PC-9 (cell line): Measurements from ENCODE around the gene PPIL4. TPM values are rescaled to one million over a fixed set of nuclear protein-coding genes. Genes with fewer than 3 reads are reported as not detected.
"Not testable (repeated sequence)": the region's sequence is repeated elsewhere in the genome, so short reads cannot be mapped to it uniquely, and the experiment has no call there.

Experiments
- BruUV-seq: library from RNA; stranded (reverse); fragments of 400-500 nt; replicated peaks from 2 replicates; lab custom pipeline; 2021; lab: Mats Ljungman, UMichigan
- CTCF ChIA-PET: fragments of 300-600 bp; sonication (Branson Sonifier 250); formaldehyde crosslinking; loops from one replicate; lab custom pipeline; 2022; ENCODE audit warnings: antibody characterized with exemption; lab: Charles Lee
- POLR2A ChIA-PET: fragments of 300-600 bp; sonication (Branson Sonifier 250); formaldehyde crosslinking; loops from one replicate; lab custom pipeline; 2022; ENCODE audit warnings: antibody characterized with exemption; ENCODE audit not compliant: unreplicated experiment; lab: Charles Lee
- DNase-seq, 2 experiments: peaks; one replicate each; pipeline versions ENCODE4 v3.0.0 to v3.0.0-alpha.2; 2015 to 2022; ENCODE audit warnings: mixed read lengths in 1 of 2
- H2AFZ ChIP-seq: fragments of 200-600 bp; sonication (generic); 2 replicates; pipeline ENCODE4 v1.8.1; 2017; ENCODE audit warnings: antibody characterized with exemption
- H3F3A ChIP-seq: fragments of 200-600 bp; sonication (generic); 2 replicates; pipeline ENCODE4 v1.8.1; 2017; ENCODE audit warnings: antibody characterized with exemption, mild to moderate bottlenecking, low read depth; ENCODE audit not compliant: insufficient read depth
- H3K27ac ChIP-seq: fragments of 200-600 bp; sonication (generic); 2 replicates; pipeline ENCODE4 v1.6.1; 2016; ENCODE audit warnings: mixed run types
- H3K27me3 ChIP-seq: fragments of 200-600 bp; sonication (generic); 2 replicates; pipeline ENCODE4 v1.6.1; 2016; ENCODE audit warnings: low read depth, mixed run types; ENCODE audit not compliant: insufficient read depth
- H3K36me3 ChIP-seq: fragments of 200-600 bp; sonication (generic); 2 replicates; pipeline ENCODE4 v1.6.1; 2016; ENCODE audit warnings: low read depth, mixed run types
- H3K4me1 ChIP-seq: fragments of 200-600 bp; sonication (generic); replicated peaks from 2 replicates; pipeline ENCODE4 v1.6.1; 2016; ENCODE audit warnings: mixed run types; ENCODE audit not compliant: insufficient read depth
- H3K4me2 ChIP-seq: fragments of 200-600 bp; sonication (generic); 2 replicates; pipeline ENCODE4 v1.6.1; 2017; ENCODE audit warnings: mixed run types
- H3K4me3 ChIP-seq: fragments of 200-600 bp; sonication (generic); 2 replicates; pipeline ENCODE4 v1.6.1; 2016; ENCODE audit warnings: mixed run types
- H3K79me2 ChIP-seq: fragments of 200-600 bp; sonication (generic); 2 replicates; pipeline ENCODE4 v1.6.1; 2017; ENCODE audit warnings: low read depth, mixed run types
- H3K9me2 ChIP-seq: fragments of 200-600 bp; sonication (generic); 2 replicates; pipeline ENCODE4 v1.8.1; 2017; ENCODE audit warnings: mild to moderate bottlenecking; ENCODE audit not compliant: insufficient read depth
- H3K9me3 ChIP-seq: fragments of 200-600 bp; sonication (generic); 2 replicates; pipeline ENCODE4 v1.8.1; 2016; ENCODE audit warnings: low read depth; ENCODE audit not compliant: insufficient read depth
- H4K20me1 ChIP-seq: fragments of 200-600 bp; sonication (generic); 2 replicates; pipeline ENCODE4 v1.8.1; 2017; ENCODE audit not compliant: insufficient read depth
- CTCF ChIP-seq: fragments of 200-600 bp; sonication (generic); conservative IDR thresholded peaks from 2 replicates; pipeline ENCODE4 v1.6.1; 2017; ENCODE audit warnings: mixed run types, antibody characterized with exemption, mild to moderate bottlenecking, moderate library complexity
- EZH2 ChIP-seq: fragments of 200-600 bp; sonication (generic); IDR thresholded peaks from 2 replicates; pipeline ENCODE4 v1.8.0; 2017; ENCODE audit warnings: antibody characterized with exemption, low read depth
- intact Hi-C: fragments of 100-400 bp; cut with micrococcal nuclease; formaldehyde crosslinking; loops from one replicate; pipeline ENCODE4 v1.10.0; 2022; ENCODE audit not compliant: unreplicated experiment
- total RNA-seq: library from RNA; stranded (reverse); gene quantifications from 2 replicates; pipeline ENCODE4 v1.2.3, GENCODE V29; 2021

PPIL4 gene
- total RNA-seq, 1 experiment from 2014 or later = 13.5 TPM

DNA sequence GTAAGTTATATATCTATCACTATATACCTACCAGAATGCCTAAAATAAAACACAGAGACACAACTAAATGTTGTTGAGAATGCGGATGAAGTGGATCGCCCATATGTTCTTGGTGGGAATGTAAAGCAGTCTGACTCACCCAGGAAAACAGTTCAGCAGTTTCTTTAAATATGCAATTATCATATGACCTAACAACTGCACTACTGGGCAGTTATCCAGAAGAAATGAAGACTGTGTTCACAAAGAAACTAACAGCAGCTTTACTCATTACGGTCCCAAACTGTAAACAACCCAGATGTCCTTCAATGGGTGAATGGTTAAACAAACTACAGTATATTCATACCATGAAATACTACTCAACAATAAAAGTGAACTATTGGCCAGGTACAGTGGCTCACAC lies 46.8 kb downstream of the PPIL4 start:
- Histone ChIP-seq H4K20me1 (no peaks in the 10 kb centered on the region), H3K4me1 (no peaks in the 10 kb centered on the region), H3K9me2 (no peaks in the 10 kb centered on the region), H2AFZ (no peak overlapping the region), H3K79me2 (no peaks in the 10 kb centered on the region), H3K4me2 (no peak overlapping the region), H3K27ac (no peak overlapping the region), H3K27me3 (no peaks in the 10 kb centered on the region), H3K36me3 (no peaks in the 10 kb centered on the region), H3F3A (no peaks in the 10 kb centered on the region), H3K9me3 (0 out of 2 replicates have a peak, but pooled peaks cover 2% of the 10 kb centered on the region), H3K4me3 (no peak overlapping the region)
- no TSS peak for BruUV-seq
- ChIA-PET CTCF (no interaction called here), POLR2A (interaction anchor here (0.6 kb wide), 1 partner anchor 147 kb away, joined by 3 read pairs; no protein-coding TSS in a partner anchor)
- intact Hi-C loops = loop anchor here (5.0 kb wide), 1 partner anchor 67 kb away; no protein-coding TSS in a partner anchor
- DNase-seq = no peak
- TF ChIP-seq CTCF = no peak
- TF ChIP-seq EZH2 = no peak

DNA sequence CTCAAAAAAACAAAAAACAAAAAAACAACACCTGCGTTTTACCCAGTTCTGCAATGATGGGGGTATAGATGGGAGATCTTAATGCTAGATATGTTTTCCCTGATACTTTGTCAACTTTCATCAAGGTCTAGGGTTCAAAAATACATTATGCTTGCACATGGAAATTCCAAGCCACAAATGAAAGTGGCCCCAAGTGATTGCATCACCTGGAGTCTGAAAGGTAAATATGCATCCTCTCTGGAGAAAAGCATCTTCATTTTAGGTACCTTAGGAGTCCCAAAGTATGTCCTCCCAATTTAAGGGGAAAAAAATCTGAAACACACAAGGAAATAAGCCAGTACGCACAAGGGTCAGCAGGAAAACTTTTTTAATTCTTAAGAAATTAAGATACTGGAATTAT lies 48.5 kb downstream of the PPIL4 start:
- H3K79me2 ChIP-seq = no peaks in the 10 kb centered on the region
- no peak overlapping the region for H3K27ac ChIP-seq
- no peak overlapping the region for H3K4me2 ChIP-seq
- no peak overlapping the region for H2AFZ ChIP-seq
- intact Hi-C loops = loop anchor here (5.0 kb wide), 1 partner anchor 65 kb away; no protein-coding TSS in a partner anchor
- no peaks in the 10 kb centered on the region for H3F3A ChIP-seq
- H3K4me1 ChIP-seq = no peaks in the 10 kb centered on the region
- no peaks in the 10 kb centered on the region for H4K20me1 ChIP-seq
- no peak overlapping the region for H3K4me3 ChIP-seq
- H3K9me3 ChIP-seq = 0 out of 2 replicates have a peak, but pooled peaks cover 2% of the 10 kb centered on the region
- H3K27me3 ChIP-seq = no peaks in the 10 kb centered on the region
- CTCF ChIA-PET = no interaction called here
- TF ChIP-seq EZH2 = no peak
- TF ChIP-seq CTCF = no peak
- BruUV-seq = no TSS peak
- H3K36me3 ChIP-seq = no peaks in the 10 kb centered on the region
- POLR2A ChIA-PET = no interaction called here
- H3K9me2 ChIP-seq = no peaks in the 10 kb centered on the region
- no peak for DNase-seq

DNA sequence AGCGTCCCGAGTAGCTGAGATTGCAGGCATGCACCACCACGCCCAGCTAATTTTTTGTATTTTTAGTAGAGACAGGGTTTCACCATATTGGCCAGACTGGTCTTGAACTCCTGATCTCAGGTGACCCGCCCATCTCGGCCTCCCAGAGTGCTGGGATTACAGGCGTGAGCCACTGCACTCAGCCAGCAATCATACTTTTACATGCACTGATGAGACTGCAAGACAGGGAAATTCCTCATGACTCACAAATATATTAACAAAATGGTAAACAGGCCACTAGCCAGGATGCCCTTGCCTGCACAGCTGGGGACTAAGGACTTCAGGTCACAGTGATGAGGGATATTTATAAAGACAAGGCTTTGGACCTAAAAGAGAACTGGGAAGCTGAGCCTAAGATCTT lies 49.2 kb downstream of the PPIL4 start:
- CTCF ChIA-PET, H3F3A ChIP-seq, H3K27ac ChIP-seq, H3K79me2 ChIP-seq, H3K9me3 ChIP-seq, H3K4me1 ChIP-seq, DNase-seq, H3K4me2 ChIP-seq, BruUV-seq, H3K4me3 ChIP-seq, H4K20me1 ChIP-seq, H3K27me3 ChIP-seq, H2AFZ ChIP-seq, H3K36me3 ChIP-seq, POLR2A ChIA-PET, H3K9me2 ChIP-seq: not testable (repeated sequence)
- intact Hi-C loops = loop anchor here (5.0 kb wide), 1 partner anchor 64 kb away; no protein-coding TSS in a partner anchor

DNA sequence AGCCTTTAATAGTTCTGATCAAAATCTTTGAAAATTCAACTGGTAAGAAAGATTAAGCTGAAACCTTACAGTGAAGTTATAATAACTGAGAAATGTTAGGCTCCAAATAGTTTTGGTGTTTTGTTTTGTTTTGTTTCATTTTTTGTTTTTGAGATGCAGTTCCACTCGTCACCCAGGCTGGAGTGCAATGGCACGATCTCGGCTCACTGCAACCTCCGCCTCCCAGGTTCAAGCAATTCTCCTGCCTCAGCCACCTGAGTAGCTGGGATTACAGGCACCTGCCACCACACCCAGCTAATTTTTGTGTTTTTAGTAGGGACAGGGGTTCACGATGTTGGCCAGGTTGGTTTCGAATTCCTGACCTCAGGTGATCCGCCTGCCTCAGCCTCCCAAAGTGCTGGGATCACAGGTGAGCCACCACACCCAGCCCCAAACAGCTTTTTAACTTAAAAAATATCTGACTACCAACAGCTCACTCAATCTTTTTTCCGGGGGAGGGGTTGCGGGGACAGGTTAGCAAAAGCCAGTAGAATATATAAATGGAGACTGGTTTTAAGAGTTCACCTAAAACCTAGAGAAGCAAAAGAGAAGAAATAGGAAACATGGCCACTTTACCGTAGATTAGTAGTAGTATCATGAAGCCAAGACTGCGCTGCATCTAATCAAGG lies 50.4 kb downstream of the PPIL4 start:
- DNase-seq, BruUV-seq, H4K20me1 ChIP-seq, H3K4me3 ChIP-seq, H3K36me3 ChIP-seq, H3K4me1 ChIP-seq, H3K4me2 ChIP-seq, H3K27me3 ChIP-seq, CTCF ChIA-PET, H3K9me3 ChIP-seq, POLR2A ChIA-PET, H3K79me2 ChIP-seq, H3K27ac ChIP-seq, H2AFZ ChIP-seq, H3K9me2 ChIP-seq, H3F3A ChIP-seq: not testable (repeated sequence)
- intact Hi-C loops = loop anchor here (5.0 kb wide), 1 partner anchor 63 kb away; no protein-coding TSS in a partner anchor

DNA sequence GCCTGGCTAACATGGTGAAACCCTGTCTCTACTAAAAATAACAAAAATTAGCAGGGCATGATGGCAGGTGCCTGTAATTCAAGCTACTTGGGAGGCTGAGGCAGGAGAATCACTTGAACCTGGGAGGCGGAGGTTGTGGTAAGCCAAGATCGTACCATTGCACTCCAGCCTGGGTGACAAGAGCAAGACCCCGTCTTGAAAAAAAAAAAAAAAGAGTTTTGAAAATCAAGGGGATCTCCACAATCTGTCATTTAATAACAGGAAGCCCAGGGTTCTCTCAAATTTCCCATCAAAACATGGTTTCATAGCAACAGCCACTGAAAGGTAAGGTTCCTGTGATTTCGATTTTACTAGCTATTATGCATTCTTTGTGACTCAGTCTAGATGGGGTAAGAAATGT lies 51.0 kb downstream of the PPIL4 start:
- peak in 1 of 2 experiments; percentile 42 for DNase-seq
- H3K79me2 ChIP-seq, H3K9me2 ChIP-seq, H3K9me3 ChIP-seq, H3K27ac ChIP-seq, H3K4me3 ChIP-seq, H3F3A ChIP-seq, H3K27me3 ChIP-seq, H2AFZ ChIP-seq, CTCF ChIA-PET, H3K4me2 ChIP-seq, H3K36me3 ChIP-seq, POLR2A ChIA-PET, H3K4me1 ChIP-seq, BruUV-seq, H4K20me1 ChIP-seq: not testable (repeated sequence)
- intact Hi-C loops = loop anchor here (5.0 kb wide), 1 partner anchor 63 kb away; no protein-coding TSS in a partner anchor
